Endothelial cell of coronary artery (primary cell): ENCODE results near the gene DNM1. TPM values are rescaled to one million over a fixed set of nuclear protein-coding genes. Genes with fewer than 3 reads are reported as not detected.

Source experiments
- total RNA-seq: library from RNA; depleted of rRNA; stranded (reverse); fragments of >200 nt; gene quantifications from 2 replicates; pipeline ENCODE4 v1.2.3, GENCODE V29; 2014

Gene DNM1
- total RNA-seq, result 0.27 and 2.9 TPM in 2 replicates

GRCh38 chr9:128203024-128203706 is at the start of gene DNM1:
Gene DNM1, plus strand, starts transcription at chr9:128203379. Its CDS starts 92 bp downstream, at chr9:128203471.

GRCh38 chr9:128159784-128160602 is 43.2 kb upstream of the DNM1 start, which contains the start of gene BBLN:
Gene BBLN, plus strand, starts transcription at chr9:128160265. Its CDS starts 143 bp downstream, at chr9:128160408.

DNA sequence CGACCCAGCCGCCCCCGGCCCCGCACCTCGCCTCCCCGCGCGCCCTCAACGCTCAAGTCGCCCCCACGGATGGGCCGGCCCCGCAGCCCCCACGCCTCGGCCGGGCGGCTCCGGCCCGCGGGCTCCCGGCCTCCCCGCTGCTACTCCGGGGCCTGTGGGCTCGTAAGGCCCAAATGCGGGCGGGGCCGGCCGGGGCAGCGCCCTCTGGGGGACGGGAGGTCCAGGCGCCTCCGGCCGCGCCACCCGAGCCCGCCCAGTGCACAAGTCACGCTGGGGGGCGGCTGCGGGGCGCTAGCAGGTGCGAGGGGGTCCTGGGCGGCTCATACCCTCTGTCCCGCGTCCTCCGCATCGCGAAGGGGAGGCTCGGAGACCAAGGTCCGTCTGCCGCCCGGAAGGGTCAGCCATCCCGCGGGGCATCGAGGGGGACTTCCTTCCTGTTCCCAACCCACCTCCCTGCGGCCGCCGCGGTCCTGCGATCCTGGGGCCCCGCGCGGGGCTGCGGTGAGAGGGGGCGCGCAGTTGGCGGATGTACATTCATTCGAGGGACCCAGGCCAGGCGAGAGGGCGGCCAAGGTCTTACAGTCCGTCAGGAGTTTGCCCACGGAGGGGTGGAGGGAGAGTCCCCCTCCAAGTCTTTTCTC is 11.7 kb upstream of the DNM1 start, which contains the start of gene CIZ1:
TSS of gene CIZ1 (minus strand) at position 167 of the 641 bp plus-strand sequence. CDS start 715 bp downstream, outside the sequence.

DNA sequence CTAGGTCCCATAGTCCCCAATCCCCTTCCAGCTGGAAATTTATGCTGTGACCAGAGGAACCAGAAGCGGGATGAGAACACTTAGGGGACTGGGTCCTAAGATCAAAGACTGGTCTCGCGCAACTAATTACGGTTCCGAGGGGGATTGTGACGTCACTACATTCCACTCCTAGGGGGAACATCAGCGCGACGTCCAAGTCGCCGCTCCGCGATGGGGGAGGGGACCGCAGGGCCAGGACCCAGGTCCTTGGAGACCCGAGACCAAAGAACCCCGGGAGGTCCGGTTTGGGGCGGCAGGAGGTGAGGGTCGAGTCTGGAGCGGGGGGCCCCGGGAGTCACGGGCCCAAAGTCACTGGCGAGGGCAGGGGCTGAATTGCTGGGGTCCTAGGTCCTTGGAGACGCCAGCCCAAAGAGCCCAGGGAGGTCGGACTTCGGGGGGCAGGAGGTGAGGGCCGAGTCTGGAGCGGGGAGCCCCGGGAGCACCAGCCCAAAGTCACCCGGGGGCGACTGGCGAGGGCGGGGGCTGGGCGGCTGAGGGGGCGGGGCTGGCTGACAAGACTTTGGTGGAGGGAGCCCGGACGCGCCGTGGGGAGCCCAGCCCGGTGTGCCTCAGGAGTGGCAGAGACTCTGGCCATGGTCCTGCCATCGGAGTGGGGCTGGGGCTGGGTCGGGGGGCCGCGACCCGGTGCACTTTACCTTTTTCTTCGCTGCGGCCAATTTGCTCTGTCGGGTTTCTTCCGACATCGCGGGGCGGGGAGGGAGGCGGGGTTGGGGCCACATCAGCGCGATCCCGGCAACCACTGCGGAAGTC is 72.2 kb downstream of the DNM1 start, which contains the start of gene GOLGA2:
TSS of gene GOLGA2 (minus strand) at position 810 of the 810 bp plus-strand sequence. CDS start at position 779, 31 bp downstream.

DNA sequence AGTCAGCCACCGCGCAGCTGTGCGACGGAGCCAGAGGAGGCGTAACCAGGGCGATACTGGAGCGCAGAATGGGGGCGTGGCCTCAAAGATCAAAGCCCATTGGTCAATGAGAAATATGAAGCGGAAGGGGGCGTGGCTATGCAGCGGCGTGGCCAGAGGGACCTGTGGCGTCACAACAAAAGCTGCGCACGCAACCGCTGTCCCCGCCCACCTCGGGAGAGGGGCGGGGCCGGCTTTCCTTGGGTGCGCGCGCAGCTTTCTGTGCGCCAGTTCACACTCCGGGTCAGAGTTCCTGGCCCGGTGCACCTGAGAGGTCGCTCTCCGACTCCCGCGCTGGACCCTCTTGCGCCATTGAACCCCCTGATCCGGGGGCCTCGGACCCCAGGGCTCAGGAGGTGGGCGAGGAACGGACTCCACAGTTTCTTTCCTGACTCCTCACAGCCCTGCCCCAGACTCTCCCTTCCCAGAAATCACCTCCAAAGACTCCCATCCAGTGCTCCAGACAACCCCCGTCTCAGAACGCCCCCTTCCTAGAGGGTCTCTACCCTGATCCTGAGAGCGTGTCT is 72.9 kb downstream of the DNM1 start, which contains the start of gene SWI5:
TSS of gene SWI5 (plus strand) at position 269 of the 566 bp plus-strand sequence.

Other genes starting within 250 kb of the DNM1 start
- gene EEIG1, start 222.4 kb upstream of the DNM1 start, total RNA-seq, result 0.99 and 3.4 TPM in 2 replicates
- 9.0 and 9.6 TPM in 2 replicates for gene NAIF1, start 136.1 kb upstream of the DNM1 start, total RNA-seq
- 12.6 and 16.1 TPM in 2 replicates for gene SLC25A25, start 135.1 kb upstream of the DNM1 start, total RNA-seq
- gene PTGES2, start 75.7 kb upstream of the DNM1 start, total RNA-seq, result 112 and 116 TPM in 2 replicates
- 0.18 TPM in 1 of 2 replicates, not detected in the other for gene LCN2, start 53.9 kb upstream of the DNM1 start, total RNA-seq
- 19.5 and 21.7 TPM in 2 replicates for gene BBLN, start 43.1 kb upstream of the DNM1 start, total RNA-seq
- 17.9 and 30.1 TPM in 2 replicates for gene CIZ1, start 11.8 kb upstream of the DNM1 start, total RNA-seq
- gene GOLGA2, start 72.6 kb downstream of the DNM1 start, total RNA-seq, result 55.2 and 83.3 TPM in 2 replicates
- 26.8 and 32.1 TPM in 2 replicates for gene SWI5, start 72.9 kb downstream of the DNM1 start, total RNA-seq
- 24.1 and 31.8 TPM in 2 replicates for gene TRUB2, start 119.1 kb downstream of the DNM1 start, total RNA-seq
- gene COQ4, start 119.5 kb downstream of the DNM1 start, total RNA-seq, result 20.9 and 30.8 TPM in 2 replicates
- 27.0 and 27.9 TPM in 2 replicates for gene SLC27A4, start 137.1 kb downstream of the DNM1 start, total RNA-seq
- 39.2 and 43.2 TPM in 2 replicates for gene URM1, start 168.0 kb downstream of the DNM1 start, total RNA-seq
- gene CERCAM, start 217.5 kb downstream of the DNM1 start, total RNA-seq, result 14.6 and 48.1 TPM in 2 replicates